Neural crest cell (in vitro differentiated cells): Measurements from ENCODE around the gene COL23A1. TPM values are rescaled to one million over a fixed set of nuclear protein-coding genes. Genes with fewer than 3 reads are reported as not detected.
A peak's percentile ranks its signal among the peaks of the same experiment; 100 is the strongest.

Source experiments
- DNase-seq: peaks from one replicate; pipeline ENCODE4 v3.0.0; 2021; ENCODE audit warnings: low read depth, mixed read lengths, low spot score
- H3K27ac Mint-ChIP-seq: one replicate; pipeline ENCODE4 v1.8.0; 2021; ENCODE audit warnings: mild to moderate bottlenecking, mixed read lengths; ENCODE audit not compliant: unreplicated experiment
- H3K27me3 Mint-ChIP-seq: 2 replicates; pipeline ENCODE4 v1.8.0; 2021; ENCODE audit warnings: low read depth, mild to moderate bottlenecking, mixed read lengths
- H3K36me3 Mint-ChIP-seq: 2 replicates; pipeline ENCODE4 v1.8.0; 2021; ENCODE audit warnings: low read depth, mild to moderate bottlenecking, mixed read lengths
- H3K4me1 Mint-ChIP-seq: 2 replicates; pipeline ENCODE4 v1.8.0; 2021; ENCODE audit warnings: mixed read lengths
- H3K4me3 Mint-ChIP-seq: one replicate; pipeline ENCODE4 v1.8.0; 2021; ENCODE audit warnings: mild to moderate bottlenecking, mixed read lengths
- H3K9me3 Mint-ChIP-seq: 2 replicates; pipeline ENCODE4 v1.8.0; 2021; ENCODE audit warnings: mixed read lengths
- CTCF ChIP-seq: fragments of 200-600 bp; sonication (generic); conservative IDR thresholded peaks from 2 replicates; pipeline ENCODE4 v1.5.0; 2021; ENCODE audit warnings: antibody characterized with exemption, mild to moderate bottlenecking
- total RNA-seq: library from RNA; stranded (reverse); gene quantifications from 2 replicates; pipeline ENCODE4 v1.2.1, GENCODE V29; 2021

COL23A1 gene
- total RNA-seq, 1 donor from 2014 or later: 33.7 TPM

DNA sequence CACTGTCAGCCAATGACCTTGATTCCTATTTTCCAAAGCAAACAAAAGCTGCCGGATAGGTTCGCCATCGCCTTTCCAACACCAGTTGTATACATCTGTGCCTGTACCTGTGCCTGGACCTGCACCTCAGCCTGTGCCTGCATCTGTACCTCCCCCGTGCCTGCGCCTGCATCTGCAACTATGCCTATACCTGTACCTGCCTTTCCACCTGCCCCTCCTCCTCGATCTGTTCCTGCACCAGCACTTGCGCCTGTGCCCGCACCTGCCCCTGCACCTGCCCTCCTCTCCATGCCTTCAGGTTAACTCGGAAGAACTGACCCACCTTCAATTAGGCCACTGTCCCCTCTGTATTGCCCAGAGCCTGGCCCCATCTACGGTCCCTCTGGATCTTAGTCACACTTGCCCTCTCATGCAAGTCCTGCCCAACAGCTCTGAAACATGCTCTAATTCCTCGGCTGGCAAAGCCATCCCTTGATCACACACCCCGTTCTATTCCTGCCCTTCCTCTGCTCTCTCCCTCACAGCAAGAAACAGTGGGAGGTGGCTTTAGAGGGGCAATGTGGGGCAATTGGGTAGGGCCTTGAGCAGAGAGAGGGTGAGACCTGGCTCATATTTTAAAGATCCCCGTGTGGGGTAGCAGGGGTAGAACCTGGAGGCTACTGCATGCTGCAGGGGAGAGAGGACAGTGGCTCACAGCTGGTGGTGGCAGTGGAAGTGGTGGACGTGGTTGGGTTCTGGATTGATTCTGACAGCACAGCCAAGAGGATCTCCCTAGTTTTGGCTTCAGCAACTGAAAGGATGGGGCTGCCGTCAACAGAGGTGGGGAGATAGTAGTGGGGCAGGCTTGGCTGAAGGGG is 298.0 kb downstream of the COL23A1 start:
- H3K36me3 Mint-ChIP-seq: peaks cover 2% of the 10 kb centered on the region
- no peak for TF ChIP-seq CTCF
- H3K4me3 Mint-ChIP-seq: no peak overlapping the region
- peak overlapping the region; percentile 86 for H3K27ac Mint-ChIP-seq
- peaks cover 50% of the 10 kb centered on the region for H3K4me1 Mint-ChIP-seq
- peaks cover 3% of the 10 kb centered on the region for H3K27me3 Mint-ChIP-seq
- peaks cover 5% of the 10 kb centered on the region for H3K9me3 Mint-ChIP-seq
- DNase-seq: no peak

DNA sequence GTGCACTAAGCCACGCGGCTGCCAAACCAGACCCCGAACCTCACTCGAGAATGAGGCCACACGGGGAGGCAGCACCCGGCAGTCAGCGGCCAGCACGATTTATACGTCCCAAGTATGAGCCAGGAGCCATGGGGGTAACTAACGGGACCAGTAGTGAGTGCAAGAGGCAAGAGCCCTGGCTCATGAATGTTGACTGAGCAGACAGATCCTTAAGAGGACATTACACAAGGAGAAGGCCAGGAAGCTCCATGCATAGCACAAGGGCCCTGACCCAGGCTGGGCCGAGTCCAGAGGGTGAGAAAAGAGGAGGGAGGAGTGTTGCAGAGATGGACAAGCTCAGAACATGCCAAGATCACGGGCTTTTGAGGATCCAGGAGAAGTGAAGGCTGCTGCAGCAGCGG is 299.0 kb downstream of the COL23A1 start:
- Mint-ChIP-seq H3K36me3 (peaks cover 2% of the 10 kb centered on the region), H3K4me1 (peaks cover 53% of the 10 kb centered on the region), H3K4me3 (no peak overlapping the region), H3K27me3 (peaks cover 3% of the 10 kb centered on the region), H3K9me3 (peaks cover 5% of the 10 kb centered on the region), H3K27ac (peak overlapping the region; percentile 31)
- no peak for TF ChIP-seq CTCF
- no peak for DNase-seq

DNA sequence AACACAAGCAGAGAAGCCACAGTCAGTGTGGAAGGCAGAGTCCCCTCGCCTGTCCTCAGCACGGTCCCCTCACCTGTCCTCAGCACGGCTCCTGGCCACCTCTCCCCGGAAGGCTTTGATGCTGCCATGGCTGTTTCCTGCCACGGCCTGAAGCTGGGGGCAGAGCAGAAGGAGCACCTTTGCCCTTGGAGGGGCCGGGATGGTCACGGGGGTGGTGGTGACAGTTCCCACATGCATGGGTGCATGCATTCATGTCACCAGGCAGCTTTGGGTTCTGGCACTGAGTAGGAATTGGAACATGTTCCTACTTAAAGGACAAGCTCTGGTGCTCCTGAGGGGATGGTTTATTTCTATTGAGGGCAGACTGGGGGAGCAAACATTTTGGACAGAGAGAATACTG is 299.8 kb downstream of the COL23A1 start:
- peaks cover 55% of the 10 kb centered on the region for H3K4me1 Mint-ChIP-seq
- H3K9me3 Mint-ChIP-seq: peaks cover under 1% of the 10 kb centered on the region
- no peak overlapping the region for H3K4me3 Mint-ChIP-seq
- H3K27me3 Mint-ChIP-seq: peaks cover 3% of the 10 kb centered on the region
- no peak for DNase-seq
- H3K36me3 Mint-ChIP-seq: no peaks in the 10 kb centered on the region
- no peak overlapping the region for H3K27ac Mint-ChIP-seq
- TF ChIP-seq CTCF: no peak

- Mint-ChIP-seq H3K9me3 (no peaks in the 10 kb centered on the region), H3K4me1 (peaks cover 62% of the 10 kb centered on the region), H3K36me3 (no peaks in the 10 kb centered on the region), H3K27me3 (peaks cover 3% of the 10 kb centered on the region), H3K4me3 (no peak overlapping the region), H3K27ac (no peak overlapping the region)
- no peak for TF ChIP-seq CTCF
- DNase-seq: no peak
These were observed 300.8 kb downstream of the COL23A1 start for GRCh38 chr5:178289438-178289837.

GRCh38 chr5:178288401-178289368 is 301.5 kb downstream of the COL23A1 start:
- Mint-ChIP-seq H3K27ac (peak overlapping the region; percentile 81), H3K4me1 (peaks cover 66% of the 10 kb centered on the region), H3K9me3 (peaks cover 4% of the 10 kb centered on the region), H3K4me3 (no peak overlapping the region), H3K27me3 (peaks cover 3% of the 10 kb centered on the region), H3K36me3 (peaks cover 4% of the 10 kb centered on the region)
- no peak for DNase-seq
- TF ChIP-seq CTCF: no peak
